Smooth muscle cell (in vitro differentiated cells): Measurements from ENCODE around the gene UNC13A. TPM values are rescaled to one million over a fixed set of nuclear protein-coding genes. Genes with fewer than 3 reads are reported as not detected.

ENCODE experiments used
- DNase-seq: peaks from one replicate; lab custom pipeline; 2025; ENCODE audit not compliant: unreplicated experiment; lab: John Stamatoyannopoulos, UW
- H2AFZ ChIP-seq: fragments of 200-600 bp; sonication (generic); 2 replicates; pipeline ENCODE4 v1.6.0; 2016; ENCODE audit warnings: antibody characterized with exemption, low read depth, mild to moderate bottlenecking
- H3F3A ChIP-seq: fragments of 200-600 bp; sonication (generic); 2 replicates; pipeline ENCODE4 v1.6.0; 2017; ENCODE audit warnings: antibody characterized with exemption, low read depth
- H3K27ac ChIP-seq: fragments of 200-600 bp; sonication (generic); 2 replicates; pipeline ENCODE4 v1.5.1; 2016; ENCODE audit warnings: low read depth, mild to moderate bottlenecking
- H3K27me3 ChIP-seq: fragments of 200-600 bp; sonication (generic); 2 replicates; pipeline ENCODE4 v1.6.1; 2016; ENCODE audit warnings: low read depth, mild to moderate bottlenecking
- H3K36me3 ChIP-seq: fragments of 200-600 bp; sonication (generic); 2 replicates; pipeline ENCODE4 v1.5.1; 2016; ENCODE audit warnings: low read depth
- H3K4me1 ChIP-seq: fragments of 200-600 bp; sonication (generic); 2 replicates; pipeline ENCODE4 v1.5.1; 2016; ENCODE audit warnings: low read depth
- H3K4me2 ChIP-seq: fragments of 200-600 bp; sonication (generic); 2 replicates; pipeline ENCODE4 v1.6.0; 2016; ENCODE audit warnings: mild to moderate bottlenecking
- H3K4me3 ChIP-seq: fragments of 200-600 bp; sonication (generic); 2 replicates; pipeline ENCODE4 v1.5.1; 2016; ENCODE audit warnings: mild to moderate bottlenecking
- H3K79me2 ChIP-seq: fragments of 200-600 bp; sonication (generic); 2 replicates; pipeline ENCODE4 v1.6.0; 2016; ENCODE audit warnings: low read depth, mild to moderate bottlenecking
- H3K9ac ChIP-seq: fragments of 200-600 bp; sonication (generic); 2 replicates; pipeline ENCODE4 v1.6.0; 2016; ENCODE audit warnings: low read depth
- H3K9me3 ChIP-seq: fragments of 200-600 bp; sonication (generic); replicated peaks from 2 replicates; pipeline ENCODE4 v1.5.1; 2016; ENCODE audit warnings: low read depth
- H4K20me1 ChIP-seq: fragments of 200-600 bp; sonication (generic); 2 replicates; pipeline ENCODE4 v1.6.0; 2016; ENCODE audit warnings: low read depth
- CTCF ChIP-seq: fragments of 200-600 bp; sonication (generic); IDR thresholded peaks from 2 replicates; pipeline ENCODE4 v1.5.1; 2017; ENCODE audit warnings: borderline replicate concordance, mild to moderate bottlenecking, antibody characterized with exemption; ENCODE audit not compliant: insufficient read depth, poor library complexity, severe bottlenecking
- WGBS: methylation state at CpG from one replicate; pipeline ENCODE4 v1.1.7; 2016; ENCODE audit warnings: low lambda C conversion rate; 5-methylcytosine and 5-hydroxymethylcytosine counted together
- polyA plus RNA-seq: library from polyadenylated mRNA; unstranded; fragments of >200 nt; fragmentation: Nextera tagmentation; extraction: Ambion mirVana; gene quantifications from 2 replicates; pipeline ENCODE4 v1.2.1, GENCODE V29; 2016
- total RNA-seq: library from RNA; depleted of rRNA; stranded (reverse); fragments of >200 nt; gene quantifications from 2 replicates; pipeline ENCODE4 v1.2.3, GENCODE V29; 2014

UNC13A gene
- total and polyA plus RNA-seq, 2 experiments from 2014 or later = 0.21 to 2.1 TPM

GRCh38 chr19:17624314-17624991 is 63.7 kb downstream of the UNC13A start:
- Histone ChIP-seq H3K27me3 (no peaks in the 10 kb centered on the region), H3K27ac (no peak overlapping the region), H3K9me3 (no peaks in the 10 kb centered on the region), H3K79me2 (no peaks in the 10 kb centered on the region), H3K4me3 (no peak overlapping the region), H3K4me2 (no peak overlapping the region), H3K36me3 (no peaks in the 10 kb centered on the region), H3K9ac (no peak overlapping the region), H3K4me1 (no peaks in the 10 kb centered on the region), H4K20me1 (no peaks in the 10 kb centered on the region), H3F3A (no peaks in the 10 kb centered on the region), H2AFZ (no peak overlapping the region)
- TF ChIP-seq CTCF = no peak
- 94% methylated on average over 16 of the region's 16 CpGs for WGBS
- DNase-seq = no peak

- H3K36me3 ChIP-seq = no peaks in the 10 kb centered on the region
- H3K4me1 ChIP-seq = no peaks in the 10 kb centered on the region
- no peaks in the 10 kb centered on the region for H3K9me3 ChIP-seq
- TF ChIP-seq CTCF = no peak
- no peak overlapping the region for H3K27ac ChIP-seq
- no peak overlapping the region for H2AFZ ChIP-seq
- H3K4me2 ChIP-seq = no peak overlapping the region
- WGBS = 93% methylated on average over 18 of the region's 31 CpGs
- H3K27me3 ChIP-seq = no peaks in the 10 kb centered on the region
- no peaks in the 10 kb centered on the region for H3K79me2 ChIP-seq
- no peaks in the 10 kb centered on the region for H4K20me1 ChIP-seq
- H3F3A ChIP-seq = no peaks in the 10 kb centered on the region
- DNase-seq = no peak
- no peak overlapping the region for H3K9ac ChIP-seq
- H3K4me3 ChIP-seq = no peak overlapping the region
Measured at GRCh38 chr19:17623224-17623935, 64.8 kb downstream of the UNC13A start.

- Histone ChIP-seq H3K9ac (no peak overlapping the region), H3K4me2 (no peak overlapping the region), H3K4me3 (no peak overlapping the region), H3K79me2 (no peaks in the 10 kb centered on the region), H3K9me3 (no peaks in the 10 kb centered on the region), H3K27me3 (no peaks in the 10 kb centered on the region), H3K4me1 (no peaks in the 10 kb centered on the region), H3K36me3 (no peaks in the 10 kb centered on the region), H3K27ac (no peak overlapping the region), H3F3A (no peaks in the 10 kb centered on the region), H2AFZ (no peak overlapping the region), H4K20me1 (no peaks in the 10 kb centered on the region)
- no peak for TF ChIP-seq CTCF
- 100% methylated on average over 1 of the region's 1 CpG for WGBS
- no peak for DNase-seq
Measured at GRCh38 chr19:17620696-17621095, 67.5 kb downstream of the UNC13A start.
